ENCODE measurements around the gene DPYSL3.
A peak's percentile ranks its signal among the peaks of the same experiment; 100 is the strongest.

The DPYSL3 gene

DNA sequence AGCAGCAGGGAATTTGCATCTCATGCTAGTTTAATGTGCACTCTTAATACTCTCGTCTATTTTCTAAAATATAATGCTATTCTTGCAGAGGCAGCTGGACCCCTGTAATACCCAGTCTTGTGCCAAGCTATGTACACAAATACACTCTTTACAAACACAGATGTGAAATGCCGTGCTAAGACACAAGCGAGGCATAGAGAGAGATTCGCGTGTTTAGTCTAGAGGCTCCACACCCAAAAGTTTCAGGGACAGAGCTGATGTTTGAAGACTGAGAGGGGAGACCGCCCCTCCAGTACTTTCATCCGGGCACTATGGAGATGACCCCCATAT is 1.2 kb downstream of the DPYSL3 start:
- Histone ChIP-seq H3K4me2 (ENCODE audit: low read length) (peak overlapping the region; percentile 96), H3K23ac (ENCODE audit: low read length) (no peak overlapping the region), H3K79me1 (ENCODE audit: low read length) (peaks cover 3% of the 10 kb centered on the region), H2AFZ (ENCODE audit: insufficient read depth, low read length, poor library complexity) (no peak overlapping the region), H3K18ac (ENCODE audit: low read length) (no peak overlapping the region), H3K14ac (ENCODE audit: low read length) (no peak overlapping the region), H3K36me3 (ENCODE audit: control insufficient read depth in 1 of 2, insufficient read depth in 2 of 2, low read length in 2 of 2) (no peaks in the 10 kb centered on the region), H3K4me3 (ENCODE audit: low read depth, low read length) (no peak overlapping the region), H3K9me3 (ENCODE audit: insufficient read depth, low read depth, low read length) (peaks cover 2% of the 10 kb centered on the region), H4K8ac (ENCODE audit: low read depth, low read length) (no peak overlapping the region), H3K4me1 (ENCODE audit: control insufficient read depth in 1 of 2, insufficient read depth in 2 of 2, low read length in 2 of 2) (peaks cover 5 to 10% of the 10 kb centered on the region in 2 experiments), H2BK120ac (ENCODE audit: insufficient read depth, low read length, poor library complexity) (no peak overlapping the region), H3K9ac (ENCODE audit: low read length) (no peak overlapping the region), H2BK12ac (ENCODE audit: low read length) (no peak overlapping the region), H3K79me2 (ENCODE audit: control insufficient read depth, insufficient read depth, low read length, poor library complexity) (peaks cover 3% of the 10 kb centered on the region), H3K27me3 (ENCODE audit: insufficient read depth, low read length) (peaks cover 9% of the 10 kb centered on the region), H3K4ac (ENCODE audit: low read depth, low read length) (no peak overlapping the region), H3K27ac (ENCODE audit: low read depth, low read length) (no peak overlapping the region), H4K91ac (ENCODE audit: low read depth, low read length) (no peak overlapping the region), H2AK5ac (ENCODE audit: low read length) (no peak overlapping the region), H4K12ac (ENCODE audit: low read depth, low read length) (no peak overlapping the region), H2BK5ac (ENCODE audit: low read depth, low read length, poor library complexity) (no peak overlapping the region)
- no peak for DNase-seq
- WGBS (ENCODE audit: extremely low coverage, insufficient coverage, insufficient read length), result no CpG with 5 or more reads among the region's 7 CpGs

DNA sequence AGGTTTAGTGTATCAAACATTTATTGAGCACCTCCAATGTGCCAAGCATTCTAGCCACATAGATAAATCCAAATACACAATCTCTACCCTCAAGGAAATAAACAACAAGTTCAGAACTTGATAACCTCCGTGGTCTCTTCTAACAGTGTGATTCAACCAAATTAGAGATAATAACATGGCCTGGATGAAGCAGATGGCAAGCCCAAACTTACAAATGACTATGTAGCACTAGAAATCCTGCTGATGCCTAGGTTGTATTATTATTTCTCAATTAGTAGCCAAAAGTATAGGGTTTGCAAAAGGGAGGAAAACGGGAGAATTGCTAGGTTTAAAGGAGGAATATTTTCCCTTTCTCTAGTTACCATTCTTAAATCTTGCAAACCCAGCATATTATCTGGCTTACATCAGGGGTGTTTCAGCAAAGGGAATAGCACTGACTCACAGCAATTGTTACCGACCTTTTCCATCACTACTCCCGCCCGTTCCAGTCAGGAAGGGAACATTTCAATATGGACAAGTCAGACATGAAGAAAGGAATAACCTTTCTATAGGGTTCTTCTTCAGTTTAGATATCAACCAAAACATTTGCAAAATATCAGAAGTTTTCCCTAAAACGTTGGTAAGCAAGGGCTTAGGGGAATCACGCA is 2.3 kb downstream of the DPYSL3 start:
- H3K27me3 ChIP-seq (ENCODE audit: insufficient read depth, low read length), result peaks cover 9% of the 10 kb centered on the region
- no peaks in the 10 kb centered on the region for H3K36me3 ChIP-seq (ENCODE audit: control insufficient read depth in 1 of 2, insufficient read depth in 2 of 2, low read length in 2 of 2)
- H3K23ac ChIP-seq (ENCODE audit: low read length), result no peak overlapping the region
- H2AK5ac ChIP-seq (ENCODE audit: low read length), result no peak overlapping the region
- H2BK12ac ChIP-seq (ENCODE audit: low read length), result no peak overlapping the region
- H3K27ac ChIP-seq (ENCODE audit: low read depth, low read length), result no peak overlapping the region
- peaks cover 5 to 10% of the 10 kb centered on the region in 2 experiments for H3K4me1 ChIP-seq (ENCODE audit: control insufficient read depth in 1 of 2, insufficient read depth in 2 of 2, low read length in 2 of 2)
- no peak for DNase-seq
- no peak overlapping the region for H3K4me2 ChIP-seq (ENCODE audit: low read length)
- H2AFZ ChIP-seq (ENCODE audit: insufficient read depth, low read length, poor library complexity), result no peak overlapping the region
- no peak overlapping the region for H4K12ac ChIP-seq (ENCODE audit: low read depth, low read length)
- no peak overlapping the region for H3K4ac ChIP-seq (ENCODE audit: low read depth, low read length)
- H3K4me3 ChIP-seq (ENCODE audit: low read depth, low read length), result no peak overlapping the region
- H4K91ac ChIP-seq (ENCODE audit: low read depth, low read length), result no peak overlapping the region
- no peak overlapping the region for H2BK120ac ChIP-seq (ENCODE audit: insufficient read depth, low read length, poor library complexity)
- H3K79me1 ChIP-seq (ENCODE audit: low read length), result peaks cover 3% of the 10 kb centered on the region
- peaks cover 3% of the 10 kb centered on the region for H3K79me2 ChIP-seq (ENCODE audit: control insufficient read depth, insufficient read depth, low read length, poor library complexity)
- no peak overlapping the region for H3K14ac ChIP-seq (ENCODE audit: low read length)
- no CpG with 5 or more reads among the region's 7 CpGs for WGBS (ENCODE audit: extremely low coverage, insufficient coverage, insufficient read length)
- peaks cover 2% of the 10 kb centered on the region for H3K9me3 ChIP-seq (ENCODE audit: insufficient read depth, low read depth, low read length)
- no peak overlapping the region for H3K9ac ChIP-seq (ENCODE audit: low read length)
- no peak overlapping the region for H2BK5ac ChIP-seq (ENCODE audit: low read depth, low read length, poor library complexity)
- no peak overlapping the region for H3K18ac ChIP-seq (ENCODE audit: low read length)
- no peak overlapping the region for H4K8ac ChIP-seq (ENCODE audit: low read depth, low read length)

DNA sequence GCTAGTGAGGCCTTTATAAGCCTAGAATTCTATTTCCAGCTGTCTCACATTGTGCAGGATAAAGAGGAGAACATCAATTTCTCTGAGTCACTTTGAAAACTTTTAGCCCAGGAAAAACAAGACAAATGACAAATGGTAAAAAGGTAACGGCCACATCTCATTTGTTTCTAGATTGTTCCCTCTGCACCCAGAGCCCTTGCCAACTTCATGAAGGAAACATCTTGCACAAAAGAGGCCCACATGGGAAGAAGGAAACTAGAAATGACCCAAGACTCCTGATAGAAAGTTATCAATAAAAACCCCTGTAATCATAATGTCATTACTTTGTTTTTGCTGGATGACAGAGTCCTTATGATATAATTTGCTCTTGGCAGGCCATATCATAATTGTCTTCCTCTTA is 5.3 kb downstream of the DPYSL3 start:
- no peak overlapping the region for H4K8ac ChIP-seq (ENCODE audit: low read depth, low read length)
- H3K4me2 ChIP-seq (ENCODE audit: low read length), result no peak overlapping the region
- H3K27ac ChIP-seq (ENCODE audit: low read depth, low read length), result no peak overlapping the region
- no CpG with 5 or more reads among the region's 1 CpG for WGBS (ENCODE audit: extremely low coverage, insufficient coverage, insufficient read length)
- H3K79me2 ChIP-seq (ENCODE audit: control insufficient read depth, insufficient read depth, low read length, poor library complexity), result peaks cover 1% of the 10 kb centered on the region
- H2AFZ ChIP-seq (ENCODE audit: insufficient read depth, low read length, poor library complexity), result no peak overlapping the region
- no peak overlapping the region for H3K18ac ChIP-seq (ENCODE audit: low read length)
- H3K36me3 ChIP-seq (ENCODE audit: control insufficient read depth in 1 of 2, insufficient read depth in 2 of 2, low read length in 2 of 2), result no peaks in the 10 kb centered on the region
- H3K9ac ChIP-seq (ENCODE audit: low read length), result no peak overlapping the region
- no peak overlapping the region for H2AK5ac ChIP-seq (ENCODE audit: low read length)
- no peak overlapping the region for H3K4ac ChIP-seq (ENCODE audit: low read depth, low read length)
- peaks cover 2% of the 10 kb centered on the region for H3K79me1 ChIP-seq (ENCODE audit: low read length)
- no peak overlapping the region for H3K23ac ChIP-seq (ENCODE audit: low read length)
- H3K9me3 ChIP-seq (ENCODE audit: insufficient read depth, low read depth, low read length), result peaks cover 2% of the 10 kb centered on the region
- H3K4me3 ChIP-seq (ENCODE audit: low read depth, low read length), result no peak overlapping the region
- peaks cover 0 to 6% of the 10 kb centered on the region in 2 experiments for H3K4me1 ChIP-seq (ENCODE audit: control insufficient read depth in 1 of 2, insufficient read depth in 2 of 2, low read length in 2 of 2)
- H2BK5ac ChIP-seq (ENCODE audit: low read depth, low read length, poor library complexity), result no peak overlapping the region
- DNase-seq, result no peak
- H2BK120ac ChIP-seq (ENCODE audit: insufficient read depth, low read length, poor library complexity), result no peak overlapping the region
- no peak overlapping the region for H3K14ac ChIP-seq (ENCODE audit: low read length)
- peaks cover 6% of the 10 kb centered on the region for H3K27me3 ChIP-seq (ENCODE audit: insufficient read depth, low read length)
- H2BK12ac ChIP-seq (ENCODE audit: low read length), result no peak overlapping the region
- no peak overlapping the region for H4K91ac ChIP-seq (ENCODE audit: low read depth, low read length)
- no peak overlapping the region for H4K12ac ChIP-seq (ENCODE audit: low read depth, low read length)

DNA sequence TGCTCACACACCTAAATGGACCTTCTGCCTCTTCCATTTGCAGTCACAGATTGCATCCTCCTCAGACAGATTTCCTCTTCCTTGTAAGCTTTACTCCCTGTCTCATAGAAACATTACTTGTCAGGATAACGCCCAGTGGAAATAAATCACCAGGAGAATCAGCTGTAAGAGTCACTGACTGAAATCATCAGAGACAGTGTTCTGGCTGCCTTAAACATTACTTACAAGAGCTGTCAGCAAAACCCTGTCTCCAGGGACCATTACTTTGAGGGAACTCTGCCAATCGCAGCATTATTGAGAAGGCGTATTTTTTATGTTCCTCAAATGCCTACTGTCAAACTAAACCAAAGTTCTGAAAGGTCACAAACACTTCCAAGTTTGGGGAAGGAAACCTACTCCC is 5.9 kb downstream of the DPYSL3 start:
- Histone ChIP-seq H4K91ac (ENCODE audit: low read depth, low read length) (no peak overlapping the region), H4K12ac (ENCODE audit: low read depth, low read length) (no peak overlapping the region), H3K18ac (ENCODE audit: low read length) (no peak overlapping the region), H3K79me2 (ENCODE audit: control insufficient read depth, insufficient read depth, low read length, poor library complexity) (no peaks in the 10 kb centered on the region), H3K23ac (ENCODE audit: low read length) (no peak overlapping the region), H3K27me3 (ENCODE audit: insufficient read depth, low read length) (peaks cover under 1% of the 10 kb centered on the region), H4K8ac (ENCODE audit: low read depth, low read length) (no peak overlapping the region), H3K9me3 (ENCODE audit: insufficient read depth, low read depth, low read length) (no peaks in the 10 kb centered on the region), H2BK120ac (ENCODE audit: insufficient read depth, low read length, poor library complexity) (no peak overlapping the region), H3K4me2 (ENCODE audit: low read length) (no peak overlapping the region), H2BK5ac (ENCODE audit: low read depth, low read length, poor library complexity) (no peak overlapping the region), H3K27ac (ENCODE audit: low read depth, low read length) (no peak overlapping the region), H3K4ac (ENCODE audit: low read depth, low read length) (no peak overlapping the region), H3K36me3 (ENCODE audit: control insufficient read depth in 1 of 2, insufficient read depth in 2 of 2, low read length in 2 of 2) (no peaks in the 10 kb centered on the region), H3K4me3 (ENCODE audit: low read depth, low read length) (no peak overlapping the region), H2AK5ac (ENCODE audit: low read length) (no peak overlapping the region), H2AFZ (ENCODE audit: insufficient read depth, low read length, poor library complexity) (no peak overlapping the region), H2BK12ac (ENCODE audit: low read length) (no peak overlapping the region), H3K4me1 (ENCODE audit: control insufficient read depth in 1 of 2, insufficient read depth in 2 of 2, low read length in 2 of 2) (peaks cover 0 to 4% of the 10 kb centered on the region in 2 experiments), H3K14ac (ENCODE audit: low read length) (no peak overlapping the region), H3K79me1 (ENCODE audit: low read length) (no peaks in the 10 kb centered on the region), H3K9ac (ENCODE audit: low read length) (no peak overlapping the region)
- DNase-seq, result no peak
- no CpG with 5 or more reads among the region's 3 CpGs for WGBS (ENCODE audit: extremely low coverage, insufficient coverage, insufficient read length)

All from trophoblast cell (in vitro differentiated cells and primary cell).